HL-60/S4 treated with phorbol 12-myristate 13-acetate at 8.2 ng/mL for 4 days and 3 days (cell line): Measurements from ENCODE around the gene BIN1.

Experiments
- in situ Hi-C: fragments of 300-500 bp; cut with MboI; formaldehyde crosslinking; loops from 2 replicates; pipeline ENCODE4 v1.15.0; 2022; ENCODE audit warnings: low sequenced_read_pairs

BIN1 gene

DNA sequence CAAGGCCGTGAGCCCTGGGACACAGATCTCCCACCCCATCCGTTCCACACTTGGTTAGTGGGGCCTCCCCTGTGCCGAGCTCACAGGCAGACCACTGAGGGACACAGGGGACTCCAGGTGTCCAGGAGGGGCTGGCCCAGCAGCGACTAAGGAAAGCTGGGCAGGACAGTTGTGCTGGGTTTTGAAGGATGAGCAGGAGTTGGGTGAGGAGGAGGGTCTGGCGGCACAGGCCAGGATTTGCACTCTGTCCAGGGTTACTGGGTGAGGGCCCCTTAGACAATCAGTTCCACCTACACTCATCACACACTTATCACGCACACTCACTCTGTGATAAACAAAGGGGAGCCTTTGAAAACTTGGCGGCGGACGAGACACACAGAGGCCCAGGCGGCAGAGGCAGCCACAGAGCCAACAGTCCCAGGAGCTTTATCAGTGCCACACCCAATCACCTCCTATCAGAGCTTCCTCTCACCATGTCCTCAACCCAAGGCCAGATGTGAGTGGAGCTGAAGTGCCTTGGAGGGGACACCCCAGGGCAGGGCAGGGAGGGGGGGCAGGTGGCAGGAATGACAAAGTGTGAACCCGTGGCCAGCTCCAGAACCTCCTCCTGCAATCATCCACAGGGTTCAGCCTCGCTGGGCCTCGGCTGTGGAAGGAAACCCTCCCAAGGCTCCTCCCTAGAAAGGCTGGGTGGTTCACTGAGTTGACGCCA is 26.6 kb downstream of the BIN1 start:
- in situ Hi-C loops: no loop called here

DNA sequence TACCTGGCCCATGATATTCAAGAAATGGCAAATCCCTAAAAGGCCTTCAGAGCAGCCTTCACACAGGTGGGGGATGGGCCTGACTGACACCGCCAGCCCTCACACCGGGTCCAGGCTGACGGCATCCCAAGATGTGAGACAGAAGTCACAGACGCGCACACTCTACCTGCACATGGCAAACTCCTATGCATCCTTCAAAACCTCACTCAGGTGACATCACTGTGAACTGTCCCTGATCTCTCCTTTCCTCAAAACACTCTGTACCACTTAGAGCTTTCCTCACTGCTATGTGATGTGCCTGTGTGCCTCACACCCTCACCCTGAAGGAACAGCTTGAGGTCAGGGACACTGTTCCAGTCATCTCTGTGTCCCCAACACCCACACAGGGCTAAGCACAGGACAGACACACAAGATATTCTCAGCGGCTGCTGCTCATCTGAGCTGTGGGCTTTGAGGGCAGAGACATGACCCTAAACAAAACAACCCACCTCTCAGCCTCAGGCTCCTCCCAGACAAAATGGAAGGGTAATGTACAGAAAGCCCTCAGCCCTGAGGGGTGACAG is 27.5 kb downstream of the BIN1 start:
- in situ Hi-C loops: no loop called here

DNA sequence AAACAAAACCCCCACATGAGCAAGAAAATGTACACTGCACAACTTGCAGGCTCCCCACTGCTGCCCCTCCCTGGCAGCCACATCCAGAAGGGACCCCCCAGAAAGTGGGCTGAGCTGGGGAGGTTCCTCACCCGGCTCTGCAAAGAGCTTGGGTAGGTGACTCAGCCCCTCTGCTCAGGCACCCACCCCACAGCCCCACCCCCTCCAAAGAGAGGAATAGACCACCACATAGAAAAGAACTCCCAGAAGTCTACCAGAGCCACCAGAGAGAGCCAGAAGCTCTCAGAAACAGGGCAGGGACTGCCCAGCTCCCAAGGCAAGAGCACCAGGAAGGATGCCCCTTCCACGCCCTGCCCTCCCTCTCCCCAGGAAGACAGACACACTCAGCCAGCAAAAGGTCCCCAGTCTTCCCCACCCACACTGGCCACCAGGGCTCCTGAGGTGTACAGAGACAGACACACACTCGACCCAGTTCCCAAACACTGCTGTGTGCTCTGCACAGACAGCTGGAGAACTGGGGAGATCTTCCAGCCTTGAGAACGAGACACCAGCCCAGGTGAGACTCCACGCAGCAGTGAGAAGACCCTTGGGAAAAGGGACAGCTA is 28.2 kb downstream of the BIN1 start:
- in situ Hi-C loops: no loop called here

DNA sequence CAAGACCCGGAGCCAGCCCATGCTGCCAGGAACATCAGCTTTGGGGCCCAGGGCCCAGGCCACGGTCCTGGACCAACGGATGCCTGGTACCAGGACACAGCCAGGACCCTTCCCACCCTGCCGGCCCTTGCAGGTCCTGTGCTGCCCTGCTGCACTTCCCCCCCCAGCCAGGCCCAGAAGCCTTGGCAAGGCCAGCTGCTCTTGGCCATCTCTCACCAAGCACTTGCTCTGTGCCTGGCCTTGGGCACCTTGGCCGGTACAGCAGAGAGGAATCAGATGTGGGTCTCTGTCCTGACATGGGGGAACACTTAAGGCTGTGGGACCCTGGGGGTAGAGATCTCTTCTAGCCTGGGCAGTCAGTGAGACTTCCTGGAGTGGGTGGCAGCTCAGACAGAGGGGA is 28.9 kb downstream of the BIN1 start:
- in situ Hi-C loops: no loop called here

DNA sequence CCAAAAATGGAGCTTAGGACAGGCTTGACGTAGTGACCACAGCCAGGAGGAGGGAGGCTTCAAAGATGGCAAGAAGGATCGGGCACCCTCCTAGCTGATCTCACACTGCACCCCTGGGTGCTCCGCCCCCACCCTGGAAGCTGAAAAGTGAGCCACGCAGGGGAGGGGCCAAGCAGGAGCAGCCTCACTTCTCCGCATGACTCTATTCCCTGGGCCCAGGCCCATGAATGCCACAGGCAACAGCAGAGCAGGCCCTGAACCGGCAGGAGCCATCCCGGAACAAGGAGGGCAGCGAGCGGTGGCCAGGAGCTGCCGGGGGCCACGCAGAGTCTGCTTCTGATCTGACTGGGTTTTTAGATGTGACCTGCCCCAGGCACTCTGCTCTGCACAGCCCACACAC is 30.0 kb downstream of the BIN1 start:
- in situ Hi-C loops: no loop called here

DNA sequence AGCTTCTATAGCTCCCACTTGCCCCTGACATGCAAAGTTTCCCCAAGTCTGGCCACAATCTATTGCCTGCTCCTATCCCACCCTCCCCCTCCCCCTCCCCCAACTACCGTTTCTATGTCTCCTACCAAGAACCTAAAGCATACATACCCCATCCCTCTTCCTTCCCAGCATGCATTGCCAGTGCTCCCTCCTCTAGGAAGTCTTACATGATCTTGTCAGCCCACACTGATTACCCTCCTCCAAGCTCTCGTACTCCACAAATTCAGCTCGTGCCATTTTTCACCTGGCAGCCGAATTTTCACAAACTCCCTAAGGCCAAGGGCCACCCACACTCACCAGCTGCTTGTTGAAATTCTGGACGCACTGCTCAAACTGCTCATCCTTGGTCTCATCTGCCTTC is 30.7 kb downstream of the BIN1 start:
- in situ Hi-C loops: no loop called here

DNA sequence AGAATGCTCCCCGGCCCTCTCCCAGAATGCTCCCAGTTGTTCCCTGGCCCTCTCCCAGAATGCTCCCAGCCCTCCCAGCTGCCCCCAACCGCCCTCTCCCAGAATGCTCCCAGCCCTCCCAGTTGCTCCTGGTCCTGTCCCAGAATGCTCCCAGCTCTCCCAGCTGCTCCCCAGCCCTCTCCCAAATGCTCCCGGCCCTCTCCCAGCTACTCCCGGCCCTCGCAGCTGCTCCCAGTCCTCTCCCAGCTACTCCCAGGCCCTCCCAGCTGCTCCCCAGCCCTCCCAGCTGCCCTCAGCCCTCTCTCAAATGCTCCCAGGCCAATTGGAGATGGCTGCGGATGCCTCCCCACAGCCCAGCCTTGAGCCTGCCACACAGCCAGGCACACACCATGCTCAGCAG is 31.1 kb downstream of the BIN1 start:
- in situ Hi-C loops: no loop called here

- in situ Hi-C loops: no loop called here
Observed at GRCh38 chr2:127074936-127075335, 32.0 kb downstream of the BIN1 start.

DNA sequence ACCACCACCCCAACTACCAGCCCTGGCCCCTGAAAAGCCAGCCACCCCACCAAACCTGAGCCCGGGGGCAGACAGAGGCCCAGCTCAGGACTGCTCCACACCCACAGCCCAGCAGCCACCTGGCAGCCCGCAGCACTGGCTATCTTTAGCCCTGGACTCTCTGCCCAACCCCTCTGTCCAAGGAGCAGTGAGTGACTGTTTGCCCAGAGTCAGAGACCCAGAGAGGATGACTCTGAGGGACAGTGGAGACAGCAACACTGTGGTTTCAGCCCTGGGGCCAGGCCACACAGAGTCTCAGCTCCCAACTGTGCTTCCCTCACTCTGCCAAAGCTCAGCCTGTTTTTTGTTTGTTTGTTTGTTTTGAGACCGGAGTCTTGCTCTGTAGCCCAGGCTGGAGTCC is 32.6 kb downstream of the BIN1 start:
- in situ Hi-C loops: no loop called here

GRCh38 chr2:127072970-127073369 is 34.0 kb downstream of the BIN1 start:
- in situ Hi-C loops: no loop called here

- in situ Hi-C loops: no loop called here
Observed at GRCh38 chr2:127072396-127072795, 34.6 kb downstream of the BIN1 start.

- in situ Hi-C loops: no loop called here
Observed at GRCh38 chr2:127071901-127072328, 35.0 kb downstream of the BIN1 start.

DNA sequence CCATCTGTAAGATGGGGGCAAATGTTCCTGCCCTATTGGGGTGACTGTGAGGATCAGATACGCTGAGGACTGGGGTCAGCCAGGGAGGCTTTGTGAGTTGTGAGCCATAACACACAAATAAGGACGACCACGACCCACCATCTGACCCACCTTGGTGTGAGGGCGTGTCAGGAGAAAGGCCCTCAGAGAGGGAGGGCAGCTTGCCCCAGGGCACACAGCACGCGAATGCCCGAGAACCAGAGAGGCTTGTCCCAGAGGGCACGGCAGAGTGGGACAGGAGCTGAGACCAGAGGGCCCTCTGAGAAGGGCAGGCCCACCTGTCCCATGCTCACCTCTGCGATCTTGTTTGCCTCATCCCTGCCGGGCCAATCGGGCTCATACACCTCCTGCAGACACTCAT is 36.7 kb downstream of the BIN1 start:
- in situ Hi-C loops: no loop called here

GRCh38 chr2:127069536-127069935 is 37.4 kb downstream of the BIN1 start:
- in situ Hi-C loops: no loop called here

DNA sequence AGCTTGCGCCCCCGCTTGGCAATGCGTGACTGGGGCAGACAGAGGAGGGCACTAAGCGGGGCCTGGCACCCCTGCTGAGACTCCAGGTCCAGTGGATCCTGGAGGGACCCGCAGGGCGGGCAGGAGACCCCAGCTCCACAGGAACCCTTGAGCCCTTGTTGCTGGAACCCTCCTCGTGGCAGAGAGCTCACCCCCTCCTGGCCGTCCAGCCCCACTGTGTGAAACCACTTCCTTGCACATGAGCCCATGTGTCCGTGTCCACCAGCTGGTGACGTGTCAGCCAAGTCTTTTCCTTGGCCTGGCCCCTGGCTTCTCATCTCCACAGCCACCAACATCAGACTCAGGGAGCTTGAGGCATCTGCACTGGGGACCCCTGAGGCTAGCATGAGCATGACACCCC is 38.0 kb downstream of the BIN1 start:
- in situ Hi-C loops: no loop called here

DNA sequence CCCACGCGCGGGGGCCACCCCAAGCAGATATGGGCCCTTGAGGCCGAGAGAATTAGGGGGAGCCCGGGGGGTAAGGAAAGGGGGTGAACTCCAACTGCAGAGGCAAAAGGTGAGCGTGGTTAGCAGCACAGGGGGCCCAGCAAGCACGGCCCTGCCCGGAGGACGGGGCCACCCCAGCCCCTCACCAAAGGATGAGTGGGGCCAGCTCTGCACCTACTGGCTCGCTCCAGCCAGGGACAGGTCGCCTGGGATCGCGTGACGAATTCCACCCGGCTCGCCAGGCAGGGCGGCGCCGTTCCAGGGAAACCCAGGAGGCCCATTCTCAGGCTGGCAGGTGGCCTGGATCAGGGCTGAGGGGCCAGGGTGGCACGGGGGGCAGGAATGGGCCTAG is 38.6 kb downstream of the BIN1 start:
- in situ Hi-C loops: no loop called here

DNA sequence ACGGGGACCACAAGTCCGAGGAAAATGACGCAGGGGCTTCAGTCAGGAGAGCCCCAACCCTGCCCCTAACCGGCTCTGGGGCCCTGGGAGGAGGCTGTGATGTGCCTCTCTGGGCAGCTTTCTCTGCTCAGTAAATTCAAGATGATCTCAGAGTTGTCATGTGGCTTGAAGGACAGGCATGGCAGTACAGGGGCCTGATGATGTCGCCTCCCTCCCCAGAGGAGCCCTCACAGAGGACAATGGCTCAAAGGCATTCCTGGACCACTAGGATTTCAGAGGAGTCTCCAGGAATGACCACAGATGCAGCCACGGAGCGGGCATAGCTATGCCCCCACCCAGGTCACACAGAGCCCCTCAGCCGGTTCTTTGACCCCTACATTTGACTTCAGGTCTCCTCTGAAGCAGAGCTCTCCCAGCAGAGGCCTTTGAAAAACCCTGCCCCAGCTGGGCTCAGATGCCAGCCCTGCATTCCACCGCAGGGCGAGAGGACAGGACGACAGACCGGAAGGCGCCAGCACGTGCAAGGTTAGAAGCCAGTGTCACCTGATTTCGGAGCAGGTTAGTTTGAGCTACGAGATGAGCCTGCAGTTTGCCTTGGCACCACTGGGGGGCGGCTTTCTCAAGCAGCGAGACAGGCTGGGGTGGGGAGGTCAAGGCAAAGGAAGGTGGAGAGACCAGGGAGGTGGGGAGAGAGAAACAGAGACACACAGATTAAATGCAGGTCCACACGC is 39.2 kb downstream of the BIN1 start:
- in situ Hi-C loops: no loop called here

DNA sequence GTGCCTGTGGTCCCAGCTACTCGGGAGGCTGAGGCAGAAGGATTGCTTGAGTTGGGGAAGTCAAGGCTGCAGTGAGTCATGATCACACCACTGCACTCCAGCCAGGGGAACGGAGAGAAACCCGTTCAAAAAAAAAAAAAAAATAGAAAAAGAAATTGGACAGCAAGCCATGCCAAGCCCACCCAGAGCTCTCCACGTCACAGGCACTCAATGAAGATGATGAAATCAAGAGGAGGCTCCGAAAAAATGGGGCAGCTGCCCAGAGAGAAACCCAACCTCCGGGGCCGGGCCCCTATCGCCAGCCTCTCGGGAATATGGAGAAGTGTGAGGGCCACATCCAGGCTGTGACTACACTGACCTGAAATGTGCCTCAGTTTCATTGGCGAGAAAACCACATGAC is 40.0 kb downstream of the BIN1 start:
- in situ Hi-C loops: no loop called here

- in situ Hi-C loops: no loop called here
Observed at GRCh38 chr2:127065940-127066318, 41.0 kb downstream of the BIN1 start.

- in situ Hi-C loops: no loop called here
Observed at GRCh38 chr2:127065299-127065939, 41.5 kb downstream of the BIN1 start.

DNA sequence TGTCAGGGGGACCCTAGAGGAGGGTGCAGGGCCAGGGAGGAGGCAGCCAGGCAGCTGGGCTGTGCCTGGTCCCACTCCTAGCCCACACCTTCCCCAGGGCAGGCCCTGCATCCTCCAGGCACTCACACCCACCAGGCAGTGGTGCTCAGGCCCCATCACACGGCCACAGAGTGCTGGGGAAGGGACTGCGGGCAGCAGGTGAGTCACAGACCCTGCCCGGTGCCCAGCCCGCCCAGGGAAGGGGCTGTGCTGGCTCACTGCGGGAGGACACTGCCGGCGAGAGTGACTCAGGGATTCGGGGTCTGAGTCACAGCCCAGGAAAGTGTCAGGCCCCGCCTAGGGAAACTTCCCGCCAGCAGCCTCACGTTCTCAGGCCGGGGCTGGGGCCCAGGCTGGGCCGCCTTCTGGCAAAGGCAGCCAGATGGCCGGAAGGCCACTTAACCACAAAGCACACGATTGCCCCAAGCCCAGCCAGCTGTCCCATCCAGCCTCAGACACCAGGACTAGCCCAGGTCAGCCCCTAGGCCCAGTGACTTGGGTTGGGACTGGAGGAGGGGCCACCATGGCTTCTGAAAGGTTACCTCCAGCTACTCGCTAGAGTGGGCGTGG is 42.2 kb downstream of the BIN1 start:
- in situ Hi-C loops: no loop called here
